GM23338 (cell line): ENCODE data around the gene BNIP5. TPM values are rescaled to one million over a fixed set of nuclear protein-coding genes. Genes with fewer than 3 reads are reported as not detected.
A peak's percentile ranks its signal among the peaks of the same experiment; 100 is the strongest.

Experiments
- ATAC-seq: fragments of 200-7000 bp; cut with Tn5 transposase; 3 replicates; pipeline ENCODE4 v1.9.1; 2020
- DNase-seq: peaks from one replicate; pipeline ENCODE4 v3.0.0-alpha.2; 2015; ENCODE audit warnings: low spot score
- H2AFZ ChIP-seq: fragments of 200-600 bp; sonication (generic); 2 replicates; pipeline ENCODE4 v1.8.0; 2016; ENCODE audit warnings: antibody characterized with exemption, mild to moderate bottlenecking, moderate library complexity
- H3F3A ChIP-seq: fragments of 200-600 bp; sonication (generic); replicated peaks from 2 replicates; pipeline ENCODE4 v1.8.0; 2017; ENCODE audit warnings: antibody characterized with exemption, mixed run types, low read depth
- H3K27ac ChIP-seq: fragments of 200-600 bp; sonication (generic); 2 replicates; pipeline ENCODE4 v1.6.1; 2016; ENCODE audit warnings: low read depth
- H3K27me3 ChIP-seq: fragments of 200-600 bp; sonication (generic); 2 replicates; pipeline ENCODE4 v1.8.0; 2016; ENCODE audit warnings: mild to moderate bottlenecking, mixed run types, moderate library complexity; ENCODE audit not compliant: insufficient read depth
- H3K36me3 ChIP-seq: fragments of 200-600 bp; sonication (generic); 2 replicates; pipeline ENCODE4 v1.8.0; 2016; ENCODE audit warnings: mild to moderate bottlenecking; ENCODE audit not compliant: insufficient read depth
- H3K4me1 ChIP-seq: fragments of 200-600 bp; sonication (generic); 2 replicates; pipeline ENCODE4 v1.8.0; 2016; ENCODE audit warnings: mild to moderate bottlenecking, moderate library complexity; ENCODE audit not compliant: insufficient read depth
- H3K4me2 ChIP-seq: fragments of 200-600 bp; sonication (generic); 2 replicates; pipeline ENCODE4 v1.7.1; 2017; ENCODE audit warnings: mixed run types
- H3K4me3 ChIP-seq: fragments of 200-600 bp; sonication (generic); 2 replicates; pipeline ENCODE4 v1.6.1; 2016; ENCODE audit warnings: mixed run types
- H3K79me2 ChIP-seq: fragments of 200-600 bp; sonication (generic); replicated peaks from 2 replicates; pipeline ENCODE4 v1.8.0; 2017; ENCODE audit warnings: mild to moderate bottlenecking; ENCODE audit not compliant: insufficient read depth
- H3K9me2 ChIP-seq: fragments of 200-600 bp; sonication (generic); 2 replicates; pipeline ENCODE4 v1.8.0; 2017; ENCODE audit not compliant: insufficient read depth
- H4K20me1 ChIP-seq: fragments of 200-600 bp; sonication (generic); replicated peaks from 2 replicates; pipeline ENCODE4 v1.8.0; 2017; ENCODE audit warnings: mild to moderate bottlenecking; ENCODE audit not compliant: insufficient read depth
- H3K27ac Mint-ChIP-seq: 2 replicates; pipeline ENCODE4 v1.8.0; 2020; ENCODE audit warnings: inconsistent platforms, mild to moderate bottlenecking, moderate library complexity, mixed read lengths
- H3K27me3 Mint-ChIP-seq: 3 replicates; pipeline ENCODE4 v1.8.0; 2022; ENCODE audit warnings: low read depth, mild to moderate bottlenecking, moderate library complexity, mixed read lengths, inconsistent platforms; ENCODE audit not compliant: insufficient read depth, poor library complexity
- H3K36me3 Mint-ChIP-seq: 3 replicates; pipeline ENCODE4 v1.8.0; 2021; ENCODE audit warnings: low read depth, mild to moderate bottlenecking, inconsistent platforms, moderate library complexity, mixed read lengths
- H3K4me1 Mint-ChIP-seq: 3 replicates; pipeline ENCODE4 v1.8.0; 2020; ENCODE audit warnings: mild to moderate bottlenecking, inconsistent platforms, mixed read lengths
- H3K4me3 Mint-ChIP-seq: 3 replicates; pipeline ENCODE4 v1.8.0; 2021; ENCODE audit warnings: moderate library complexity, mild to moderate bottlenecking, inconsistent platforms, mixed read lengths
- H3K9me3 Mint-ChIP-seq: 3 replicates; pipeline ENCODE4 v1.8.0; 2020; ENCODE audit warnings: moderate library complexity, mild to moderate bottlenecking, inconsistent platforms, mixed read lengths
- ETS1 ChIP-seq: IDR thresholded peaks from 2 replicates; pipeline ENCODE4 v1.6.1; 2016; ENCODE audit warnings: antibody characterized with exemption
- EZH2 ChIP-seq: fragments of 200-600 bp; sonication (generic); IDR thresholded peaks from one replicate; pipeline ENCODE4 v1.8.0; 2017; ENCODE audit warnings: antibody characterized with exemption, mild to moderate bottlenecking, low read depth; ENCODE audit not compliant: unreplicated experiment
- JUNB ChIP-seq: IDR thresholded peaks from one replicate; pipeline ENCODE4 v1.6.1; 2016; ENCODE audit warnings: antibody characterized with exemption; ENCODE audit not compliant: unreplicated experiment
- POLR2AphosphoS5 ChIP-seq: IDR thresholded peaks from 2 replicates; pipeline ENCODE4 v1.6.1; 2016; ENCODE audit warnings: antibody characterized with exemption, low read depth
- REST ChIP-seq: IDR thresholded peaks from one replicate; pipeline ENCODE4 v1.6.1; 2018; ENCODE audit warnings: antibody characterized with exemption; ENCODE audit not compliant: unreplicated experiment
- ZNF331 ChIP-seq: fragments of 250-450 bp; sonication (Bioruptor Pico); IDR thresholded peaks from 2 replicates; pipeline ENCODE4 v1.5.0; 2020; ENCODE audit warnings: low read depth, mild to moderate bottlenecking, moderate library complexity
- ZNF462 ChIP-seq: fragments of 250-450 bp; sonication (Bioruptor Pico); IDR thresholded peaks from 2 replicates; pipeline ENCODE4 v1.5.0; 2020; ENCODE audit warnings: mild to moderate bottlenecking, moderate library complexity
- polyA plus RNA-seq: library from polyadenylated mRNA; unstranded; fragments of >200 nt; fragmentation: Nextera tagmentation; extraction: Ambion mirVana; gene quantifications from 2 replicates; pipeline ENCODE4 v1.2.1, GENCODE V29; 2016
- total RNA-seq: library from RNA; depleted of rRNA; stranded (reverse); fragments of >200 nt; shearing (Covaris generic); gene quantifications from 2 replicates; pipeline ENCODE4 v1.2.3, GENCODE V29; 2014

Gene BNIP5
- total and polyA plus RNA-seq, 2 experiments from 2014 or later, result not detected

GRCh38 chr6:36347621-36348020 lies 10.9 kb upstream of the BNIP5 start:
- H2AFZ ChIP-seq, result peak overlapping the region; percentile 52; the same call in 1 of the 2 replicates
- Mint-ChIP-seq H3K36me3 (no peaks in the 10 kb centered on the region), H3K27ac (no peak overlapping the region), H3K4me1 (peaks cover 4% of the 10 kb centered on the region; the same call in 2 of the 3 replicates), H3K9me3 (no peaks in the 10 kb centered on the region), H3K4me3 (no peak overlapping the region), H3K27me3 (peaks cover 11% of the 10 kb centered on the region)
- H3K27ac ChIP-seq, result no peak overlapping the region
- no peaks in the 10 kb centered on the region for H4K20me1 ChIP-seq
- DNase-seq (no peak), ATAC-seq (no peak)
- H3K9me2 ChIP-seq, result no peaks in the 10 kb centered on the region
- no peaks in the 10 kb centered on the region for H3F3A ChIP-seq
- H3K36me3 ChIP-seq, result no peaks in the 10 kb centered on the region
- H3K27me3 ChIP-seq, result no peaks in the 10 kb centered on the region
- no peaks in the 10 kb centered on the region; the same call in 1 of the 2 replicates for H3K4me1 ChIP-seq
- H3K79me2 ChIP-seq, result no peaks in the 10 kb centered on the region
- H3K4me2 ChIP-seq, result no peak overlapping the region
- no peak overlapping the region for H3K4me3 ChIP-seq
- TF ChIP-seq POLR2AphosphoS5, result no peak
- TF ChIP-seq JUNB, result no peak
- TF ChIP-seq ZNF331 (CRISPR knock-in tag), result no peak
- no peak for TF ChIP-seq ETS1
- no peak for TF ChIP-seq ZNF462 (CRISPR knock-in tag)
- no peak for TF ChIP-seq EZH2
- TF ChIP-seq REST, result no peak
